Upper lobe of right lung (tissue), 1 donor: ENCODE results near the gene TMEM208. TPM values are rescaled to one million over a fixed set of nuclear protein-coding genes. Genes with fewer than 3 reads are reported as not detected.

Experiments
- ATAC-seq: fragments of 200-7000 bp; cut with Tn5 transposase; one replicate; pipeline ENCODE4 v1.9.1; 2020; ENCODE audit warnings: mild to moderate bottlenecking, moderate library complexity
- DNase-seq: peaks from one replicate; pipeline ENCODE4 v3.0.0-alpha.2; 2020
- H3K27ac ChIP-seq: fragments of 200-600 bp; one replicate; pipeline ENCODE4 v1.8.0; 2022
- H3K27me3 ChIP-seq: fragments of 200-600 bp; one replicate; pipeline ENCODE4 v1.8.0; 2022; ENCODE audit warnings: mild to moderate bottlenecking
- H3K36me3 ChIP-seq: fragments of 200-600 bp; one replicate; pipeline ENCODE4 v1.8.0; 2022
- H3K4me1 ChIP-seq: fragments of 200-600 bp; one replicate; pipeline ENCODE4 v1.8.0; 2022
- H3K4me3 ChIP-seq: fragments of 200-600 bp; one replicate; pipeline ENCODE4 v1.8.0; 2022; ENCODE audit warnings: mild to moderate bottlenecking
- H3K9me3 ChIP-seq: fragments of 200-600 bp; one replicate; pipeline ENCODE4 v1.8.0; 2022
- CTCF ChIP-seq: fragments of 200-600 bp; IDR thresholded peaks from one replicate; pipeline ENCODE4 v1.8.0; 2022; ENCODE audit warnings: antibody characterized with exemption
- intact Hi-C: fragments of 100-400 bp; cut with DNase I; formaldehyde crosslinking; loops from one replicate; pipeline ENCODE4 v1.11.0; 2022
- total RNA-seq: library from RNA; stranded (reverse); fragmentation: NEBNext Ultra II Directional; extraction: Animal tissue kit (Norgen Biotek cat#: 25700); gene quantifications from one replicate; pipeline ENCODE4 v1.2.1, GENCODE V29; 2021
- donor health status: DM: no; HTN: yes; CAD: no; lungs with severe emphysema.

Gene TMEM208
- total RNA-seq, 1 donor from 2014 or later: 39.3 TPM

DNA sequence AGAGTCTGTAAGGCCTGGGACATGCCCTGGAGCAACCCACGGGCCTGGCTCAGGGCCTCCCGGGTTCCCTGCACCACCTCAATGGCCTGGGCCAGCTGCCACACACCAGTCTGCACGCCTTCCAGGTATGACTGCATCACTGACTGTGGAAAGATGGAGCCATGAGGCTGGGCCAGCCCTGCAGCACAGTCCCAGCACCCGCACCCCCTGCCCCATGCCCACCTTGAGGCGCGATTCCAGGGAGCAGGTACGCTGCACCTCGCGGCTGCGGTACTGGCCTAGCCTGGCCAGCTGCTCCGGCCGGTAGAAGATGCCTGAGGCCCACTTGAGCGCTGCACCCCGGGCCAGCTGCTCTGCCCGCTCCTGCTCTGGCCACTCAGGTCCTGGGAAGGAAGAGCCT, 38.1 kb upstream of the TMEM208 start:
- Histone ChIP-seq H3K4me1 (peaks cover 39% of the 10 kb centered on the region), H3K27ac (no peak overlapping the region), H3K27me3 (no peaks in the 10 kb centered on the region), H3K36me3 (peaks cover 7% of the 10 kb centered on the region), H3K9me3 (no peaks in the 10 kb centered on the region), H3K4me3 (no peak overlapping the region)
- ATAC-seq: no peak
- intact Hi-C loops: no loop called here
- no peak for TF ChIP-seq CTCF
- DNase-seq: no peak

DNA sequence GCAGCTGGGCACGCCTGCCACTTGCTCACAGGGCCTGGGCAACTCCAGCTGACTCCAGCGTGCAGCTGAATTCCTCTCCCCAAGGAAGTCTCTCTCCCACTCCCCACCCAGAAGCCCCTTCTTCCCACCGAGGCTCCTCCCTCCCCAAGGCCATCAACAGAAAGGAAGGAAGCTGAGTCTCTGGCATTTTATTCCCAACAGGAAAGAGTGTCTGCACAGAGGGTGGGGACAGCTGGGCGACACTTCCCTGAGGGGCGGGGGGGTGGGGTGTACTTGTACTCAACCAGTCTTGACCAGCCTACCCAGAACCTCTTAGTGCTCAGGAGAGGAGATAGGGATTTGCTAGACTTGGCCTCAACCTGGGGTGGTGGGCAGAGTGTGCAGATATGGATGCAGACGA, 36.9 kb upstream of the TMEM208 start, which contains the start of gene EXOC3L1:
Gene EXOC3L1 (minus strand): TSS at position 96 of the 400 bp plus-strand sequence. CDS start 460 bp downstream, outside the sequence.
- DNase-seq: no peak
- no peak for ATAC-seq
- Histone ChIP-seq H3K36me3 (peaks cover 19% of the 10 kb centered on the region), H3K4me1 (peaks cover 36% of the 10 kb centered on the region), H3K9me3 (no peaks in the 10 kb centered on the region), H3K4me3 (peak within 1 kb of the TSS; percentile 36), H3K27ac (peak within 1 kb of the TSS; percentile 51), H3K27me3 (no peaks in the 10 kb centered on the region)
- no peak for TF ChIP-seq CTCF
- intact Hi-C loops: no loop called here

DNA sequence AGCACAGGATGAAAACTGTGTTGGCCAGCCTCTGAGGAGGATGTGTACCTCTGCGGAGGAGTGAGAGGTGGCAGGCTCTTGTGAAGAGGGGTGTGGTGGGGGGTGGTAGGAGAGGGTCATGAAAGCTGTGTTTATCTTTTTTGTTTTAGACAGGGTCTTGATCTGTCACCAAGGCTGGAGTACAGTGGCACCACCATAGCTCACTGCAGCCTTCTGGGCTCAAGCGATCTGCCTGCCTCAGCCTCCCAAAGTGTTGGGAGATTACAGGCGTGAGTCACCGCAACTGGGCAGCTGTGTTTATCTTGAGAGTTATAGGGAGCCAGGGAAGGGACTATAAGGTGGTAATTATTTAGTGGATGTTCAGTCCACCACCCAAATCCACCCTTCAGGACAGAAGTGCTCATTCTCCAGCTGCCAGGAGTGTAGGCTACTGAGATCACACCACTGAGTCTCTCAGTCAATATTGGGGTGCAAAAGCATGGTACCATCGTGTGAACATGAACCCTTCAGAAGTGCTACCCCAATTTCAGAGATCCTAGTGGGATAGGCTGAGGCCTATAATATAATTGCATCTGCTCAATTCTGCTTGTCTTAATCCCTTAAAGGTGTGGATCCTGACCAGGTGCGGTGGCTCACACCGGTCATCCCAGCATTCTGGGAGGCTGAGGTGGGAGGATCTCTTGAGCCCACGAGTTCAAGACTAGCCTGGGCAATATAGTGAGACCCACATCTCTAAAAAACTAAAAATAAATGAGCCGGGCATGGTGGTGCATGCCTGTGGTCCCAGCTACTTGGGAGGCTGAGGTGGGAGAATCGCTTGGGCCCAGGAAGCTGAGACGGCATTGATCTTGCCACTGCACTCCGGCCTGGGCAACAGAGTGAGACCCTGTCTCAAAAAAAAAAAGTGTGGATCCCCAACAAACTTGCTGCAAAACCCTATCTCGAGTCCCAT, 36.2 kb upstream of the TMEM208 start:
- TF ChIP-seq CTCF: no peak
- intact Hi-C loops: no loop called here

GRCh38 chr16:67191411-67191994, 35.4 kb upstream of the TMEM208 start:
- Histone ChIP-seq H3K4me3 (peak overlapping the region; percentile 99), H3K36me3 (peaks cover 34% of the 10 kb centered on the region), H3K4me1 (peaks cover 27% of the 10 kb centered on the region), H3K9me3 (no peaks in the 10 kb centered on the region), H3K27me3 (no peaks in the 10 kb centered on the region), H3K27ac (no peak overlapping the region)
- intact Hi-C loops: no loop called here
- no peak for TF ChIP-seq CTCF
- DNase-seq (no peak), ATAC-seq (no peak)

More for the DNA sequence above, 36.2 kb upstream of the TMEM208 start:
- Histone ChIP-seq H3K27me3 (no peaks in the 10 kb centered on the region), H3K36me3 (peaks cover 26% of the 10 kb centered on the region), H3K9me3 (no peaks in the 10 kb centered on the region), H3K27ac (peak overlapping the region; percentile 6), H3K4me1 (peaks cover 29% of the 10 kb centered on the region), H3K4me3 (peak overlapping the region; percentile 36)
- ATAC-seq (no peak), DNase-seq (no peak)

- Histone ChIP-seq H3K4me3 (peak within 1 kb of the TSS; percentile 99), H3K9me3 (no peaks in the 10 kb centered on the region), H3K27me3 (no peaks in the 10 kb centered on the region), H3K36me3 (peaks cover 40% of the 10 kb centered on the region), H3K4me1 (peaks cover 27% of the 10 kb centered on the region), H3K27ac (peak within 1 kb of the TSS; percentile 82)
- ATAC-seq: peak; percentile 97
- DNase-seq: peak; percentile 96
- TF ChIP-seq CTCF: no peak
- intact Hi-C loops: no loop called here
Observed at GRCh38 chr16:67191995-67192681, 34.8 kb upstream of the TMEM208 start, which contains the start of gene E2F4. E2F4 (plus strand) TSS chr16:67192155; CDS start chr16:67192228, 73 bp downstream.
